Ishikawa (cell line): Measurements from ENCODE around the gene GPRIN2.

Source experiments
- CEBPB ChIP-seq: IDR thresholded peaks from 2 replicates; pipeline ENCODE4 v1.6.1; 2012
- CREB1 ChIP-seq: IDR thresholded peaks from 2 replicates; pipeline ENCODE4 v1.6.1; 2012; ENCODE audit warnings: low read depth
- EGR1 ChIP-seq: IDR thresholded peaks from 2 replicates; pipeline ENCODE4 v1.6.1; 2012
- EP300 ChIP-seq: IDR thresholded peaks from 2 replicates; pipeline ENCODE4 v1.6.1; 2012; ENCODE audit warnings: borderline replicate concordance
- FOXM1 ChIP-seq: IDR thresholded peaks from 2 replicates; pipeline ENCODE4 v1.6.1; 2012; ENCODE audit warnings: low read depth, borderline replicate concordance
- MAX ChIP-seq: IDR thresholded peaks from 2 replicates; pipeline ENCODE4 v1.6.1; 2012
- NFIC ChIP-seq: IDR thresholded peaks from 2 replicates; pipeline ENCODE4 v1.6.1; 2012
- RAD21 ChIP-seq: IDR thresholded peaks from 2 replicates; pipeline ENCODE4 v1.6.1; 2012; ENCODE audit warnings: low read depth
- REST ChIP-seq: IDR thresholded peaks from 2 replicates; pipeline ENCODE4 v1.6.1; 2012; ENCODE audit warnings: low read depth, mild to moderate bottlenecking
- TAF1 ChIP-seq: IDR thresholded peaks from 2 replicates; pipeline ENCODE4 v1.6.1; 2012; ENCODE audit warnings: low read depth, mild to moderate bottlenecking
- TCF12 ChIP-seq: IDR thresholded peaks from 2 replicates; pipeline ENCODE4 v1.6.1; 2012; ENCODE audit warnings: low read depth
- TEAD4 ChIP-seq: IDR thresholded peaks from 2 replicates; pipeline ENCODE4 v1.6.1; 2012
- USF1 ChIP-seq: IDR thresholded peaks from 2 replicates; pipeline ENCODE4 v1.6.1; 2012
- YY1 ChIP-seq: IDR thresholded peaks from 2 replicates; pipeline ENCODE4 v1.6.1; 2012; ENCODE audit warnings: low read depth
- ZBTB7A ChIP-seq: IDR thresholded peaks from 2 replicates; pipeline ENCODE4 v1.6.1; 2012; ENCODE audit warnings: low read depth

Gene GPRIN2

GRCh38 chr10:46554166-46554781 lies 2.2 kb downstream of the GPRIN2 start:
- TF ChIP-seq TCF12: no peak
- TF ChIP-seq CREB1: no peak
- no peak for TF ChIP-seq EP300
- no peak for TF ChIP-seq EGR1
- TF ChIP-seq TAF1: no peak
- TF ChIP-seq RAD21: no peak
- no peak for TF ChIP-seq TEAD4
- no peak for TF ChIP-seq FOXM1
- no peak for TF ChIP-seq USF1
- no peak for TF ChIP-seq MAX
- no peak for TF ChIP-seq YY1

- no peak for TF ChIP-seq TCF12
- no peak for TF ChIP-seq CEBPB
- TF ChIP-seq YY1: no peak
Measured at GRCh38 chr10:46553238-46554049, 3.0 kb downstream of the GPRIN2 start.

- TF ChIP-seq NFIC (no peak), MAX (no peak), TEAD4 (no peak), TAF1 (no peak)
Measured at GRCh38 chr10:46552526-46553237, 3.8 kb downstream of the GPRIN2 start.

- TF ChIP-seq REST (no peak), RAD21 (no peak)
Measured at GRCh38 chr10:46551701-46552525, 4.5 kb downstream of the GPRIN2 start.

GRCh38 chr10:46550795-46551700 lies 5.4 kb downstream of the GPRIN2 start:
- TF ChIP-seq YY1: no peak
- TF ChIP-seq USF1: no peak
- no peak for TF ChIP-seq EGR1
- no peak for TF ChIP-seq CREB1
- no peak for TF ChIP-seq ZBTB7A
- no peak for TF ChIP-seq RAD21
- TF ChIP-seq CEBPB: no peak
- TF ChIP-seq TAF1: no peak
- TF ChIP-seq EP300: no peak
- no peak for TF ChIP-seq MAX
- TF ChIP-seq TEAD4: no peak
- no peak for TF ChIP-seq TCF12
- TF ChIP-seq REST: no peak
- no peak for TF ChIP-seq NFIC
- TF ChIP-seq FOXM1: no peak
